ENCODE measurements around the gene GGT6.

The GGT6 gene

DNA sequence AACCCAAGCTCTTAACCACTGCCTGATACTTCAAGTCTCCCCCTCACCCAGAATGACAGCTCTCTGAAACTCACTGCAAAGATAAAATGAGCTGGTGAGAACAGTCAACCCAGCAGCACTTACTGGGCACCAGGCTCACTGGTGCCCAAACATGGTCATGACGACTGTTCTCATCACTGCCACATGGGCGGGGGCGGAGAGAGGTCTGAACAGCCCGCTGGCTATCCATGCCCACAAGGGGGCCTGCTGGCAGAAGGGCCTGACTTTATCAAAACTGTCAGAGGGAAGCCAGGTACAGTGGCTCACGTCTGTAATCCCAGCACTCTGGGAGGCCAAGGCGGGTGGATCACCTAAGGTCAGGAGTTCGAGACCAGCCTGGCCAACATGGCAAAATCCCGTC lies 9.2 kb downstream of the GGT6 start:
- no peak overlapping the region for H3K9ac ChIP-seq (ENCODE audit: low read depth, low read length)
- H3K27me3 ChIP-seq (ENCODE audit: control insufficient read depth, insufficient read depth, low read length): no peaks in the 10 kb centered on the region
- peak overlapping the region; percentile 12 for H3K27ac ChIP-seq (ENCODE audit: low read depth, low read length)
- peaks cover 8% of the 10 kb centered on the region for H3K4me1 ChIP-seq (ENCODE audit: control insufficient read depth, insufficient read depth, low read length)
- H3K36me3 ChIP-seq (ENCODE audit: control insufficient read depth, insufficient read depth, low read length): peaks cover 80% of the 10 kb centered on the region
- no peaks in the 10 kb centered on the region for H3K9me3 ChIP-seq (ENCODE audit: control insufficient read depth, insufficient read depth, low read length)
- no peak overlapping the region for H3K4me3 ChIP-seq (ENCODE audit: low read depth, low read length)

DNA sequence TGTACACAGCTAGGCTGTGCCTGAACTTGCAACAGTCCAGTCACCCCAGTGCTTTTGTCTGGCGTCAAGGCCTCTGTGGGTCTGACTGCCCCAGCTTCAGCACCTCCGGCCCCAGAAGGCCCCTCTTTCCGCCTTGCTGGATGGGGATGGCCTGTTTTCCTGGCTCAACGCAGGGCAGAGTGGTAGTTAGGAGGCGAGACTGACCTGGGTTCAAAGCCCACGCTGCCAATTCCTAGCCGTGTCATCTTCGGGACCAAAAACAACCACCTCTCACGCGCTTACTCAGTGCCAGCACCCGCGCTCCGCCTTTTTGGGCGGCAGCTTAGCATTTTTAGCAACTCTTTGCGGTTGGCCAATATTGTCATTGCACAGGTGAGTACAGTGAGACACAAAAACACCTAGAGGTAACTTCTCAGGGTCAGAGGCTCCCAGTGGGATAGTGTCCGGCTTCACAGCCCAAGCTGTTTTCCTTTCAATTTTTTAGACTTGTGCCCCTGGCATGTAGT lies 9.8 kb downstream of the GGT6 start:
- H3K9me3 ChIP-seq (ENCODE audit: control insufficient read depth, insufficient read depth, low read length): no peaks in the 10 kb centered on the region
- peaks cover 86% of the 10 kb centered on the region for H3K36me3 ChIP-seq (ENCODE audit: control insufficient read depth, insufficient read depth, low read length)
- no peaks in the 10 kb centered on the region for H3K27me3 ChIP-seq (ENCODE audit: control insufficient read depth, insufficient read depth, low read length)
- H3K9ac ChIP-seq (ENCODE audit: low read depth, low read length): no peak overlapping the region
- H3K4me3 ChIP-seq (ENCODE audit: low read depth, low read length): no peak overlapping the region
- H3K4me1 ChIP-seq (ENCODE audit: control insufficient read depth, insufficient read depth, low read length): peaks cover 2% of the 10 kb centered on the region
- peak overlapping the region; percentile 12 for H3K27ac ChIP-seq (ENCODE audit: low read depth, low read length)

DNA sequence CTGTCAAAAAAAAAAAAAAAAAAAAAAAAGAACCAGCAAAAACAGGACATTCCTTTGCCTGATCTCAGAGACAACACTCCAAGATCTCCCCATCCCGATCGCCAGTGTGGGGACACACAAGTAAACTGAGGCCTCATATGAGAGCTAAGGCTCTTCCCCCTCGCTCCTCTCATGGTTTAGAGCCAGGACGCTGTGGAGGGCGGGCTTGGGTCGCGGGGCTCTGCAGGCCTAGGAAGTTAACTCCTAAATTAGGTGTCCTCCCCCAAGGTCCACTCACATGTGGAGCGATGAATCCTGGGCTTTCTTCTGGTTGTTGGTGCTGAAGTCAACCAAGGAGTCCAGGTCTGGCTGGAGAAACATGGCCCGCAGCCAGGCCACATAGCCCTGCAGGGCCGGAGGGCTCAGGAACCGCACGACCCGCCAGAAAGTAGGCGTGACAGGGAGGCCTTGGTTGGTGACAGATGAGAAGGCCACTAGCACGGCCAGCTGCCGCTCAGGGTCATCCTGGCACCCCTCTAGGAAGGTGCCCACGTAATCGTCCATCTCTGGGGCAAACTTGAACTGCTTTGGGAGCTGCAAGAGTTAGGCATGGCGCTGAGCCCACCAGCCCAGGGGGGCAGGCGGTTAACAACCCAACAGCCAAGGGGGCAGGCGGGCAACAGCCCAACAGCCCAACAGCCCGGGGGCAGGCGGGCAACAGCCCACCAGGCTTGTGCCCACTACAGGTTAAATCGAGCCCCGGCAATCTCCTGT lies 10.4 kb downstream of the GGT6 start:
- H3K9ac ChIP-seq (ENCODE audit: low read depth, low read length): no peak overlapping the region
- H3K27ac ChIP-seq (ENCODE audit: low read depth, low read length): no peak overlapping the region
- no peaks in the 10 kb centered on the region for H3K4me1 ChIP-seq (ENCODE audit: control insufficient read depth, insufficient read depth, low read length)
- H3K36me3 ChIP-seq (ENCODE audit: control insufficient read depth, insufficient read depth, low read length): peaks cover 92% of the 10 kb centered on the region
- H3K4me3 ChIP-seq (ENCODE audit: low read depth, low read length): no peak overlapping the region
- H3K27me3 ChIP-seq (ENCODE audit: control insufficient read depth, insufficient read depth, low read length): no peaks in the 10 kb centered on the region
- no peaks in the 10 kb centered on the region for H3K9me3 ChIP-seq (ENCODE audit: control insufficient read depth, insufficient read depth, low read length)

DNA sequence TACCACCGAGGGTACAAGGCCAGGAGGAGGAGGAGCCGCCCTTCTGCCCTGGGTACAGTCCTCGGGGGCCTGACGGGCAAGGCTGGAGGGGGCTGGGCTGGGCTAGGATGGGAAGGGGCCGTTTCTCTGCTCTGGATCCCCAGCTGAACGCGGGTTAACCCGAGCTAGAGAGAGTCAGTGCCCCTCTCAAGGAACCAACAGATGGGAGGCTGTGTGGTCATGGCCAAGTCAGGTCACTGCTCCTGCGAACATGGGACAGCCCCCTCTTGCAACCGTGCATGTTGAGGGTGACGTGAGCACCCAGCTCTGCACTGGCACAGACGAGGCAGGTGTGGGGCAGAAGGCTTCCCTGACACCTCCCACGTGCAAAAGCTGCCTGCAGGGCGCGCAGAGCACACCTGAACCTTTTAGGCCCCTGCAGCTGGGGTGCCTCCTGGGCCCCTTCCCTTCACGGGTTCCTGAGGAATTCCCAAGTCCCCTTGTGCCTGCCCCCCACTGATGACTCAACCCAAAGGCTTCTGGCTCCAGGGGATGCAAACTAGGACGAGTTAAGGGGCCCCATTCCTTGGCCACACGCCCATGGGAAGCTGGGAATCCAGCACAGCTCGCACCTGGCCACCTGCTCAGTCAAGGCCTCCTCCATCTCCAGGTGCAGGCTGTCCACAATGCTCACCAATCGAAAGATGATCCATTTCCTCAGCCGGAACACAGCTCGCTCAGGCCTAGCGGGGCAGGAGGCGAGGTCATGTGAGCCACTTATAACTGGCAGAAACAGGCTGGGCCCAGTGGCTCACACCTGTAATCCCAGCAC lies 11.5 kb downstream of the GGT6 start:
- no peaks in the 10 kb centered on the region for H3K9me3 ChIP-seq (ENCODE audit: control insufficient read depth, insufficient read depth, low read length)
- no peaks in the 10 kb centered on the region for H3K27me3 ChIP-seq (ENCODE audit: control insufficient read depth, insufficient read depth, low read length)
- no peak overlapping the region for H3K9ac ChIP-seq (ENCODE audit: low read depth, low read length)
- H3K36me3 ChIP-seq (ENCODE audit: control insufficient read depth, insufficient read depth, low read length): peaks cover 95% of the 10 kb centered on the region
- no peak overlapping the region for H3K4me3 ChIP-seq (ENCODE audit: low read depth, low read length)
- no peak overlapping the region for H3K27ac ChIP-seq (ENCODE audit: low read depth, low read length)
- H3K4me1 ChIP-seq (ENCODE audit: control insufficient read depth, insufficient read depth, low read length): no peaks in the 10 kb centered on the region

DNA sequence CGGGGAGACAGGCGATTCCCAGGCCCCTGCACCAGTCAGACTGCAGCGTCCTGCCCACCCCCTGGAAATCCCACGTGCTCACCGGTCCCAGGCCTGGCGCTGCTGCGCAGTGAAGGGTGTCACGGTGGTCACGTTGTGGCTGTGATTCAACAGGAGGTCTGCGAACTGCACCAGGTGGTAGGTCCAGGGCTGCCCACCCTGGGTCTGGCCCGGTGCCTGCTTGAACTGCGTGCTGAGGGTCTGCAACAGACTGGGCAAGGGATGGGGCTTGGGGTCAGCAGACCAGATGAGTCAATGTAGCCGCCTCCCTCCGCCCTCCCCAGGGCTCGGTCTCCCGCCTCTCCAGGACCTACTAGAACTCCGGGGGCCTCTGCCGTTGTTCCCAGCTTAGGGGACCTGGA lies 12.3 kb downstream of the GGT6 start:
- H3K36me3 ChIP-seq (ENCODE audit: control insufficient read depth, insufficient read depth, low read length): peaks cover 95% of the 10 kb centered on the region
- no peaks in the 10 kb centered on the region for H3K9me3 ChIP-seq (ENCODE audit: control insufficient read depth, insufficient read depth, low read length)
- no peak overlapping the region for H3K4me3 ChIP-seq (ENCODE audit: low read depth, low read length)
- H3K27me3 ChIP-seq (ENCODE audit: control insufficient read depth, insufficient read depth, low read length): no peaks in the 10 kb centered on the region
- no peak overlapping the region for H3K9ac ChIP-seq (ENCODE audit: low read depth, low read length)
- H3K27ac ChIP-seq (ENCODE audit: low read depth, low read length): no peak overlapping the region
- no peaks in the 10 kb centered on the region for H3K4me1 ChIP-seq (ENCODE audit: control insufficient read depth, insufficient read depth, low read length)

DNA sequence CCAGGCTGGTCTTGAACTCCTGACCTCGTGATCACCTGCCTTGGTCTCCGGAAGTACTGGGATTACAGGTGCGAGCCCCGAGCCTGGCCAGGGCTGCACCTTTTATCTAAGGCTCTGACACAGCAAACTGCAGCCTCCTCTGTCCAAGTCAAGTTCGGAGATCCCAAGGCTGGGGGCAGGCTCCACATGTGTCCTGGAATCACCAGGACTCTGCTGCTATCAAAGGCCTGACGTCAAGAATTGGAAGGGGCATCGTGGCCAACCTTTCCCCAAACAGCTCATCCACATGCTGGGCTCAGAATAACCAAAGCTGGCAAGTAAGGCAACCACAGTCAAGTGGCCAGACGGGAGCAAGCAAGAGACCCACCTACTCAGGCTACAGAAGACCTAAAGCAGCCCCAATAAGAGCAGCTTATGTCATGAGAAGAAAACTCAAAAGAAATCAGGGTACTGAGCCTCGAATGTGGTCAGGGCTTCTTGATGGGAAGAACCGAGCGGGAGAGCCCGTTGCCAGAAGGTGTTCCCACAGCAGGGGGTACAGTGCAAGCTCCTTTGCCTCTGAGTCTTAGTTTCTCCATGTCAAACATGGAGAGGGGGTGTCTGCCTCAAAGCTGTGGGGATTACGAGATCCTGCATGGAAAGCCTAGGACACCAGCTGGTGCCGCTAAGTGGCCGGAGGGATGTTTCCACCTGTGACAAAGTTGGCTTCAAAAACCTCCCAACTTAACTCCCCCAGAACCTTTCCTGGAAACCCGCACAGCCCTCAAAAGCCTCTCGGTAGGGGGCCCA lies 13.1 kb downstream of the GGT6 start:
- no peak overlapping the region for H3K9ac ChIP-seq (ENCODE audit: low read depth, low read length)
- H3K27ac ChIP-seq (ENCODE audit: low read depth, low read length): no peak overlapping the region
- H3K4me1 ChIP-seq (ENCODE audit: control insufficient read depth, insufficient read depth, low read length): no peaks in the 10 kb centered on the region
- no peaks in the 10 kb centered on the region for H3K27me3 ChIP-seq (ENCODE audit: control insufficient read depth, insufficient read depth, low read length)
- H3K36me3 ChIP-seq (ENCODE audit: control insufficient read depth, insufficient read depth, low read length): peaks cover 95% of the 10 kb centered on the region
- no peaks in the 10 kb centered on the region for H3K9me3 ChIP-seq (ENCODE audit: control insufficient read depth, insufficient read depth, low read length)
- H3K4me3 ChIP-seq (ENCODE audit: low read depth, low read length): no peak overlapping the region

DNA sequence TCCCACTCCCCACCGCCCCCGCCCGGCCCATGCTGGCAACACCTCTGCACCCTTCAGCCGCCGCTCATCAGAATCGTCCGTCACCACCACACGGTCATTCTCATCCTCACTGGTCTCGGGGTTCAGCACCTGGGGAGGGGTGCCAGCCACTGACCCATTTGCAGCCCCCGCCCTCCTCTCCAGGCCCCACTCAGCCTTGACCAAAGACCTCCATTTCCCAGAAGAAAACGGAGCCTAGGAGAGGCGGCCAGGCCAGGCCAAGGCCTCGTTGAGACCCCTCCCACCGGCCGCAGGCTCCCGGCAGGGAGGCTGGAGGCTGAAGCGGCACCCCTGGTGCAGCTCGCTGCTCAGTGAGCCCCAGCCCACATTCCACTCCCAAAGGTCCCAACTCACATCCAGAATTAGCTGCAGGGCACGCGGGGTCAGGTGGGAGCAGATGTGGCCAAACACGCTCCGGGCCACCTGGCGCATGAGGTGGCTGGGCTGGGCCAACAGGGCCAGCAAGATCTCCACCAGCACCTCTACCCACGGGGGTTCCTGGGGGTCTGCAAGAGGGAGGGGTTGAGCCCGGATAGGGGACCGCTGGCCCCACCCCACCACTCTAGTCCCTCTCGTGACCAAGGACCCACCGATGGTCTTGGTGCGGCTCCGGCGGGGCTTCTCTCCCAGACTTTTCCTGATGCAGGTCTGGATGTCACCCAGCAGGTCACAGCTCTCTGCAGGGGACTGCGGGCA lies 15.0 kb downstream of the GGT6 start:
- Histone ChIP-seq H3K27ac (ENCODE audit: low read depth, low read length) (no peak overlapping the region), H3K27me3 (ENCODE audit: control insufficient read depth, insufficient read depth, low read length) (no peaks in the 10 kb centered on the region), H3K9me3 (ENCODE audit: control insufficient read depth, insufficient read depth, low read length) (no peaks in the 10 kb centered on the region), H3K36me3 (ENCODE audit: control insufficient read depth, insufficient read depth, low read length) (peaks cover 96% of the 10 kb centered on the region), H3K4me1 (ENCODE audit: control insufficient read depth, insufficient read depth, low read length) (no peaks in the 10 kb centered on the region), H3K4me3 (ENCODE audit: low read depth, low read length) (no peak overlapping the region), H3K9ac (ENCODE audit: low read depth, low read length) (no peak overlapping the region)

DNA sequence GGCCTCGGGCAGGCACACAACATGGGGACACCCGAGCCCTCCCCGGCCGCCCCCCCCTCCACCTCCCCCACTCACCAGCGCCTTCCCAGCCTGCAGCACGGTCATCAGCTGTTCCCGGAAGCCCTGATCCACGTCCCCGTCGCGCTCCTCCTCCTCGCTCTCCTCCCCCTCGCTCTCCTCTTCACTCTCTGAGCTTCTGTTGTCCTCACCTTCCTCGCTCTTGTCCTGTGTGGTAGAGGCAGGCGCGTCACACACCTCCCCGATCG lies 15.5 kb downstream of the GGT6 start:
- Histone ChIP-seq H3K9ac (ENCODE audit: low read depth, low read length) (no peak overlapping the region), H3K4me1 (ENCODE audit: control insufficient read depth, insufficient read depth, low read length) (no peaks in the 10 kb centered on the region), H3K4me3 (ENCODE audit: low read depth, low read length) (no peak overlapping the region), H3K27ac (ENCODE audit: low read depth, low read length) (no peak overlapping the region), H3K36me3 (ENCODE audit: control insufficient read depth, insufficient read depth, low read length) (peaks cover 96% of the 10 kb centered on the region), H3K27me3 (ENCODE audit: control insufficient read depth, insufficient read depth, low read length) (no peaks in the 10 kb centered on the region), H3K9me3 (ENCODE audit: control insufficient read depth, insufficient read depth, low read length) (no peaks in the 10 kb centered on the region)

DNA sequence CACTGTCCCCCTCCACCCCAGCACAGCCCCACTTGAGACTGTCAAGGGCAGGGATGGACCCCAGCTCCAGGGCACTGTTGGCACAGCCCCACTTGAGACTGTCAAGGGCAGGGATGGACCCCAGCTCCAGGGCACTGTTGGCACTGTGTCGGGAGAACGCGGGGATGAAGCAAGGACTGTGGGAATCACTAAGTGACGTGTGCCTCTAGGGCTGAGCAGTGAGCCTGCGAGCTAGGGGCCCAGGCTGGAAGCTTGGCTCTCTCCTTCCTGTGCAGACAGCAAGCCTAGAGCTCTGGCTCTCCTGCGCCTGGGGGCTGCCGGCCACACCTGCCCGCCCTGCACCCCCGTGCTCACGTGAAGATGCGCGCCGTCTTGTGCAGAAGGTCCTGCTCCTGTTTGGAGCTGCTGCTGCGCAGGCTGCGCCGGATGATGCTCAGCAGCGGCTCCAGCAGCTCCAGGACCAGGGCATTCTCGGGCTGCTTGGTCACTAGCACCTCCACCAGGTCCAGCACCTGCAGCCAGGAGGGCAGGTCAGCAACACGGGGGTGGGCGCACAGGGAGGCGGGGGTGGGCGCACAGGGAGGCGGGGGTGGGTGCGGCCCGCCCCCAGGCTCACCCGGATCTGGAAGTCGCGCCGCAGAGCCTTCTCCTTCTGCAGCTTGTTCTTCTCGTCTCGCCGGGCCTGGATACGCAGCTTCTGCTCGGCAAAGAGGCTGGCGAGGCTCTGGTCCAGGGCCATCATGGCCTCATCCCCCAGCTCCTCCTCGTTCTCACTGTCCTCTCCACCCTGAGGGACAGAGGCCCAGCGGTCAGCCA lies 16.0 kb downstream of the GGT6 start:
- H3K36me3 ChIP-seq (ENCODE audit: control insufficient read depth, insufficient read depth, low read length): peaks cover 96% of the 10 kb centered on the region
- H3K9ac ChIP-seq (ENCODE audit: low read depth, low read length): no peak overlapping the region
- no peaks in the 10 kb centered on the region for H3K4me1 ChIP-seq (ENCODE audit: control insufficient read depth, insufficient read depth, low read length)
- no peaks in the 10 kb centered on the region for H3K9me3 ChIP-seq (ENCODE audit: control insufficient read depth, insufficient read depth, low read length)
- H3K4me3 ChIP-seq (ENCODE audit: low read depth, low read length): no peak overlapping the region
- H3K27me3 ChIP-seq (ENCODE audit: control insufficient read depth, insufficient read depth, low read length): no peaks in the 10 kb centered on the region
- H3K27ac ChIP-seq (ENCODE audit: low read depth, low read length): no peak overlapping the region

DNA sequence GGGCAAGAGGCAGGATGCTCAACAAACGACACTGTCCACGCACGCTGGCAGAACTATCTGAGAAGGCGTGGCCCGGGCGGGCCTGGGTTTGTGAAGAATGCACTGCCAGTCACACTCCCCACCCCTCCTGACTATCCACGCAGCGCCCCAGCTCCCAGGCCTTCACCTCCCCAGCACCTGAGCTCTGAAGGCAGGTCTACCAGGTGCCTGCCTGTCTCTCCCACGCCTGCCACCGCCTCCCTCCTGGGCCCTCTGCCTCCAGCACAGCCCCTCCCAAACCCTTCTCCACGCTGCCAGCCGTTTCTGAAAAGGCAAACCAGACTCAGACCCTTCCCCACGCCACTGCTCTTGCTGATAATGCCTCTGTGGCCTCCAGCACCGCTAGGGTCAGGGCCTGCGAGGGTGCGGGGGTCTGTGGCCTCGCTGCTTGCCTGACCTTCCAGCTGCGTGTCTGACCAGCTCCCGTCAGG lies 16.8 kb downstream of the GGT6 start:
- Histone ChIP-seq H3K27ac (ENCODE audit: low read depth, low read length) (no peak overlapping the region), H3K36me3 (ENCODE audit: control insufficient read depth, insufficient read depth, low read length) (peaks cover 96% of the 10 kb centered on the region), H3K4me3 (ENCODE audit: low read depth, low read length) (no peak overlapping the region), H3K9ac (ENCODE audit: low read depth, low read length) (no peak overlapping the region), H3K9me3 (ENCODE audit: control insufficient read depth, insufficient read depth, low read length) (no peaks in the 10 kb centered on the region), H3K4me1 (ENCODE audit: control insufficient read depth, insufficient read depth, low read length) (no peaks in the 10 kb centered on the region), H3K27me3 (ENCODE audit: control insufficient read depth, insufficient read depth, low read length) (no peaks in the 10 kb centered on the region)

All from HUES48 (cell line).